Progenitor cell of endocrine pancreas (in vitro differentiated cells): ENCODE measurements around the gene TNFSF4. TPM values are rescaled to one million over a fixed set of nuclear protein-coding genes. Genes with fewer than 3 reads are reported as not detected.

Source experiments
- DNase-seq: peaks from one replicate; pipeline ENCODE4 v3.0.0; 2021; ENCODE audit warnings: low spot score; ENCODE audit not compliant: unreplicated experiment
- H3K27ac Mint-ChIP-seq: 2 replicates; pipeline ENCODE4 v1.8.0; 2021; ENCODE audit warnings: mild to moderate bottlenecking, moderate library complexity, mixed read lengths
- H3K27me3 Mint-ChIP-seq: 2 replicates; pipeline ENCODE4 v1.8.0; 2021; ENCODE audit warnings: mixed read lengths
- H3K36me3 Mint-ChIP-seq: 2 replicates; pipeline ENCODE4 v1.8.0; 2022; ENCODE audit warnings: mixed read lengths; ENCODE audit not compliant: insufficient read depth
- H3K4me1 Mint-ChIP-seq: 2 replicates; pipeline ENCODE4 v1.8.0; 2021; ENCODE audit warnings: low read depth, mixed read lengths
- H3K4me3 Mint-ChIP-seq: 2 replicates; pipeline ENCODE4 v1.8.0; 2021; ENCODE audit warnings: low read depth, mild to moderate bottlenecking, moderate library complexity, mixed read lengths
- H3K9me3 Mint-ChIP-seq: 2 replicates; pipeline ENCODE4 v1.8.0; 2021; ENCODE audit warnings: low read depth, mixed read lengths
- CTCF ChIP-seq: fragments of 200-600 bp; sonication (generic); IDR thresholded peaks from one replicate; pipeline ENCODE4 v1.5.0; 2021; ENCODE audit warnings: antibody characterized with exemption, mild to moderate bottlenecking; ENCODE audit not compliant: unreplicated experiment
- total RNA-seq: library from RNA; stranded (reverse); gene quantifications from 2 replicates; pipeline ENCODE4 v1.2.1, GENCODE V29; 2021

Gene TNFSF4
- total RNA-seq, 1 donor from 2014 or later = 1.7 TPM

DNA sequence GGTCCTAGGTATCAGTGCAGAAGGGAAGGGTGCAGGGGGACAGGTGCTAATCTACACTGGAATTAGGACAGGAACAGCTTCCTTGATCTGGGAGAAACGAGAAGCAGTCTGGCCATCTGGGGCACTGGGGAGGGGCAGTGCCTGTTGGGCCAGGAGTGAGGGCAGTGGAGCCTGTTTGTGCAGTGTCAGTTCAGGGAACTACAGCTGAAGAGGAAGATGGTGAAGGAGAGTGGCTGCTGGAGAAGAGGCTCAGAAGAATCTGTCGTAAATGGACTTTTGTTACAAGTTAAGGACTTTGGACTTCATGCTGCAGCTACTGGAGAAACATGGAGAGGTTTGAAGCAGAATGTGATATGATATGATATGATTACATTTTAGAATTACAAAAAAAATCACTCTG, 3.2 kb upstream of the TNFSF4 start:
- Mint-ChIP-seq H3K4me3 (no peak overlapping the region), H3K27ac (no peak overlapping the region), H3K4me1 (peaks cover 44% of the 10 kb centered on the region), H3K27me3 (no peaks in the 10 kb centered on the region), H3K36me3 (no peaks in the 10 kb centered on the region), H3K9me3 (no peaks in the 10 kb centered on the region)
- no peak for DNase-seq
- TF ChIP-seq CTCF = no peak

GRCh38 chr1:173208868-173209267, 1.7 kb upstream of the TNFSF4 start:
- H3K4me1 Mint-ChIP-seq = peaks cover 45% of the 10 kb centered on the region
- no peaks in the 10 kb centered on the region for H3K27me3 Mint-ChIP-seq
- no peak overlapping the region for H3K27ac Mint-ChIP-seq
- H3K9me3 Mint-ChIP-seq = no peaks in the 10 kb centered on the region
- DNase-seq = no peak
- H3K36me3 Mint-ChIP-seq = no peaks in the 10 kb centered on the region
- no peak overlapping the region for H3K4me3 Mint-ChIP-seq
- no peak for TF ChIP-seq CTCF

DNA sequence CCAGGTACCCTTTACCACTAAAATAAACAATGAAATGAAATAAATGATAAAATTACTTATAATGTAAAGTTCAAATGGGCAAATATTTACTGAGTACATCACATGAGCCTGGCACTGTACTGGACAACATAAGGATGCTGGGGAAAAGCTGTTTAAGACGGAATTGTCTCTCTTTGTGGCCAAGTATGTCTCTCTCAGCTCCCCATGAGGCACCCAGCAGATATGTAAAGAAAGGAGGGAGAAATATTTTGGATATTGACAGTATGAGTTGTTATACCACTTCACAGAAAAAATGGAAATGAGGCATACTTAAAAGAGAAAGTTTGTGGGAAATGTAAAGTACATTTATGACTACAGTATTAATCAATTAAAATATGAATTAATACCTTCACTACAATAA, 1.0 kb upstream of the TNFSF4 start:
- Mint-ChIP-seq H3K36me3 (no peaks in the 10 kb centered on the region), H3K27me3 (no peaks in the 10 kb centered on the region), H3K9me3 (no peaks in the 10 kb centered on the region), H3K27ac (no peak overlapping the region), H3K4me1 (peaks cover 44% of the 10 kb centered on the region), H3K4me3 (no peak overlapping the region)
- TF ChIP-seq CTCF = no peak
- no peak for DNase-seq

DNA sequence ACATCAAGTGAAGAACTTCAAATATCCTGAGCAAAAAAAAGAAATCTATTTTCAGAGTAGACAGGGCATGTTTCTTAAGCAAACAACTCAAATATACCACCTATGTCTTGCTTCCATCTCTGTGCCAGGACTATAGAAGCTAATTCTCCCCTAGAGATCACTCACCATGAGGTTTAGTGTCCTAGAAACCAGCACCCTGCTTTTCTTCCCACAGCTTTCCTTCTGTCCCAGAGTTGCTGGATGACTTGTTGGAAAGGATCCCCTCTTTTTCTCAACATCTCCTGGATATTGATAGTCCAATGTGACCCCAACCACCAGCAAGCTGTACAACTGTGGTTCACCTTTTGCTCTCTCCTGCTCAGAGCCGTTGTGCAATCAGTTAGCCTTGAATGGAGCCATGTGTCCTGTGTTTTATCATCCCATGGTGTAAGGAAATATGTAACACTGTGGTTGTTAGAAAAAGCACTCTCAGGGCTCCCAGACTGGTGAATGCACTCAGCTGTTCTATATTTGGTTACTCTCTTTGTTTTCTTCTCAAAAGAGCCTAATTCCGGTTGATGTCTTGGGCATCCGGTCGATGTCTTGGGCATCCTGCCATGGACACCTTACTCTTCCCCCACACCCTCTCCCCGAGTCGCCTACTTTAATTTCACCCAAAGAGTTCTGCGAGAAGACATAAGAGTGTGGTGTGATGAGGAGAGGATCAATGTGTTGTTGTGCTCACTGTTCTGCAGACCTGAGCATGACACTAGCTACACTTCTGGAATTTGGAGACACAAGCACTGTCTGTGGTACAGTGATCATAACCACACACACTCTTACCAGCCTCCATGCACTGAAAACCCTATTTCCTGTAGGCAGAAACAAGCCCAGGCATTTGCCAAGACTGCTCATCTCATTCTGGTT, 1.7 kb downstream of the TNFSF4 start:
- no peak for TF ChIP-seq CTCF
- Mint-ChIP-seq H3K36me3 (no peaks in the 10 kb centered on the region), H3K27me3 (no peaks in the 10 kb centered on the region), H3K9me3 (no peaks in the 10 kb centered on the region), H3K27ac (no peak overlapping the region), H3K4me1 (peaks cover 36% of the 10 kb centered on the region), H3K4me3 (no peak overlapping the region)
- DNase-seq = no peak

DNA sequence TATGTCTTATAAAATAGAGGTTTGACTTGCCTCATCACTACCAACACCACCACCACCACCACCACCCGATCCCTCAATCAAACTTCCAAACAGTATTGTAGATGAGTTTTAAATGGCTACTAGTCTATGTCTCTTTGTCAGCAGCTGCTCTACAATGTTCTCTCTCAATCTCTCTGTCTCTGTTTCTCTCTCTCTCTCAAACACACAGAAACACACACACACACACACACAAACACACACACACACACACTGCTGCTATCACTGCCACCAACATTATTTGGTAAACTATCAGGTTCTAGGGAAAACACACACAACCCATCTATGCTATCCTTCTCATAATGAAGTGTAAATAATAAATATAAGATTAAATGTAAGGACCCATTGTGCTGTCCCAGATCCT, 2.4 kb downstream of the TNFSF4 start:
- H3K4me1 Mint-ChIP-seq = peaks cover 32% of the 10 kb centered on the region
- TF ChIP-seq CTCF = no peak
- no peak overlapping the region for H3K27ac Mint-ChIP-seq
- DNase-seq = no peak
- no peaks in the 10 kb centered on the region for H3K9me3 Mint-ChIP-seq
- H3K36me3 Mint-ChIP-seq = no peaks in the 10 kb centered on the region
- no peaks in the 10 kb centered on the region for H3K27me3 Mint-ChIP-seq
- no peak overlapping the region for H3K4me3 Mint-ChIP-seq
